Measurements from ENCODE around the gene FHOD3. TPM values are rescaled to one million over a fixed set of nuclear protein-coding genes. Genes with fewer than 3 reads are reported as not detected.

Gene FHOD3
- total and polyA plus RNA-seq, 2 experiments from 2014 or later, result 2.7 to 8.7 TPM

- no peaks in the 10 kb centered on the region for H4K20me1 ChIP-seq (replicated peaks; ENCODE audit: insufficient read depth)
- TF ChIP-seq CTCF (conservative IDR thresholded peaks at IDR 0.05; ENCODE audit: low read depth in 2 of 2) (no peak), ZNF331 (CRISPR knock-in tag; IDR thresholded peaks at IDR 0.05; ENCODE audit: low read depth) (no peak), EZH2 (IDR thresholded peaks at IDR 0.05; ENCODE audit: low read depth, unreplicated experiment) (no peak), POLR2AphosphoS5 (IDR thresholded peaks at IDR 0.05; ENCODE audit: low read depth) (no peak), ETS1 (IDR thresholded peaks at IDR 0.05) (no peak), NANOG (IDR thresholded peaks at IDR 0.05; ENCODE audit: borderline replicate concordance) (no peak), STAT1 (IDR thresholded peaks at IDR 0.05; ENCODE audit: unreplicated experiment) (no peak), ZNF114 (CRISPR knock-in tag; IDR thresholded peaks at IDR 0.05) (no peak), CREB1 (CRISPR knock-in tag; IDR thresholded peaks at IDR 0.05; ENCODE audit: low read depth) (no peak), EZH2phosphoT487 (IDR thresholded peaks at IDR 0.05; ENCODE audit: unreplicated experiment) (no peak), REST (IDR thresholded peaks at IDR 0.05; ENCODE audit: unreplicated experiment) (no peak), ZNF462 (CRISPR knock-in tag; IDR thresholded peaks at IDR 0.05) (no peak)
- no peak overlapping the region for H2AFZ ChIP-seq
- no peak overlapping the region for H3K27ac ChIP-seq (ENCODE audit: low read depth)
- no peaks in the 10 kb centered on the region for H3K27me3 ChIP-seq (ENCODE audit: insufficient read depth)
- Mint-ChIP-seq H3K4me1 (peaks cover 44% of the 10 kb centered on the region), H3K9me3 (peaks cover 7% of the 10 kb centered on the region), H3K36me3 (ENCODE audit: low read depth) (peaks cover 21% of the 10 kb centered on the region), H3K27me3 (ENCODE audit: insufficient read depth, low read depth, poor library complexity) (peaks cover 9% of the 10 kb centered on the region), H3K4me3 (no peak overlapping the region), H3K27ac (no peak overlapping the region)
- peaks cover 18% of the 10 kb centered on the region for H3K4me1 ChIP-seq (ENCODE audit: insufficient read depth)
- no peaks in the 10 kb centered on the region for H3F3A ChIP-seq (replicated peaks; ENCODE audit: low read depth)
- DNase-seq (ENCODE audit: low spot score), result no peak
- H3K79me2 ChIP-seq (replicated peaks; ENCODE audit: insufficient read depth), result no peaks in the 10 kb centered on the region
- H3K9me2 ChIP-seq (ENCODE audit: insufficient read depth), result peaks cover 8% of the 10 kb centered on the region; the same call in 1 of the 2 replicates
- H3K4me3 ChIP-seq, result no peak overlapping the region
- H3K36me3 ChIP-seq (ENCODE audit: insufficient read depth), result no peaks in the 10 kb centered on the region
- no peak overlapping the region for H3K4me2 ChIP-seq
- no peak for ATAC-seq
Observed at GRCh38 chr18:36580874-36581750, 283.6 kb downstream of the FHOD3 start.
